ENCODE measurements around the gene CTNNA1.

DNA sequence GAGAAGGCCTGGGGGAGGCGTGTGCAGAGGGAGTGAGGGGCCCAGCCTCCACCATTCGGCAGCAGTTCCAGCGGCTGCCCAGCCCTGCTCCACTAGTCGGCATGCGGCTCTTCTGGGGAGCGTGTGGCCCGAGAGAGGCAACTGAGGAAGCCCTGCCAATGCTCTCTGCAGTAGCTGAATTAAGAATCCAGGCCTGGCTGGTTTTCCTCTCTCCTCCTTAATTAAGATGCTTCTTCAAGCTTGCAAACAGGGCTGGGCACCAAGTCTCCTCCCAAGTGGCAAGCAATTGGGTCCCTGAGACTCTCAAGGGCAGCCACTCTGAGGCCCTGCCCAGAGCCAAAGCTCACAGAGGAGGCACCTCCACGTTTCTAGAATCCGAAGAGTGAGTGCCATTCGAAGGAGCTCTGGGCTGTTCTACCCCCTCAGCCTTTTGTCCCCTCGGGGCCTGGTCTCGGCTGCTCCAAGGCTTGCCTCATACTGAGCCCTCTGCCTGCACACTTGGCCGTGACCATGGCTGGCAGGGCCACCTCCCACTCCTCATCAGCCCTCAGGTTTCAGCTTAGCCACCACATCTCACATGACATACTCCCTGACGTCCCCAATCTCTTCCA is 197.3 kb downstream of the CTNNA1 start:
- TF ChIP-seq, protein P1, sequence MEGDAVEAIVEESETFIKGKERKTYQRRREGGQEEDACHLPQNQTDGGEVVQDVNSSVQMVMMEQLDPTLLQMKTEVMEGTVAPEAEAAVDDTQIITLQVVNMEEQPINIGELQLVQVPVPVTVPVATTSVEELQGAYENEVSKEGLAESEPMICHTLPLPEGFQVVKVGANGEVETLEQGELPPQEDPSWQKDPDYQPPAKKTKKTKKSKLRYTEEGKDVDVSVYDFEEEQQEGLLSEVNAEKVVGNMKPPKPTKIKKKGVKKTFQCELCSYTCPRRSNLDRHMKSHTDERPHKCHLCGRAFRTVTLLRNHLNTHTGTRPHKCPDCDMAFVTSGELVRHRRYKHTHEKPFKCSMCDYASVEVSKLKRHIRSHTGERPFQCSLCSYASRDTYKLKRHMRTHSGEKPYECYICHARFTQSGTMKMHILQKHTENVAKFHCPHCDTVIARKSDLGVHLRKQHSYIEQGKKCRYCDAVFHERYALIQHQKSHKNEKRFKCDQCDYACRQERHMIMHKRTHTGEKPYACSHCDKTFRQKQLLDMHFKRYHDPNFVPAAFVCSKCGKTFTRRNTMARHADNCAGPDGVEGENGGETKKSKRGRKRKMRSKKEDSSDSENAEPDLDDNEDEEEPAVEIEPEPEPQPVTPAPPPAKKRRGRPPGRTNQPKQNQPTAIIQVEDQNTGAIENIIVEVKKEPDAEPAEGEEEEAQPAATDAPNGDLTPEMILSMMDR (IDR thresholded peaks at IDR 0.05; ENCODE audit: extremely low read depth in 1 of 2, insufficient read depth in 1 of 2, low read depth in 1 of 2, low read length in 2 of 2) = no peak
- no peak for TF ChIP-seq POLR2AphosphoS5 (IDR thresholded peaks at IDR 0.05; ENCODE audit: insufficient read depth, low read depth, low read length)
- no peak for TF ChIP-seq POLR2A (IDR thresholded peaks at IDR 0.05; ENCODE audit: low read depth, low read length)
- no peak for TF ChIP-seq GATA2 (IDR thresholded peaks at IDR 0.05; ENCODE audit: insufficient read depth, insufficient read length, low read depth, low read length)
- no peak for TF ChIP-seq EZH2 (IDR thresholded peaks at IDR 0.05; ENCODE audit: borderline replicate concordance, low read depth, low read length, severe bottlenecking)
- no peak for TF ChIP-seq JUN (IDR thresholded peaks at IDR 0.05; ENCODE audit: borderline replicate concordance, insufficient read depth, insufficient read length, low read depth)
- TF ChIP-seq, protein P2, sequence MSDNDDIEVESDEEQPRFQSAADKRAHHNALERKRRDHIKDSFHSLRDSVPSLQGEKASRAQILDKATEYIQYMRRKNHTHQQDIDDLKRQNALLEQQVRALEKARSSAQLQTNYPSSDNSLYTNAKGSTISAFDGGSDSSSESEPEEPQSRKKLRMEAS (IDR thresholded peaks at IDR 0.05; ENCODE audit: insufficient read depth, insufficient read length) = no peak

Measured in endothelial cell of umbilical vein (primary cell).